ENCODE measurements around the gene ARID2.

Gene ARID2

DNA sequence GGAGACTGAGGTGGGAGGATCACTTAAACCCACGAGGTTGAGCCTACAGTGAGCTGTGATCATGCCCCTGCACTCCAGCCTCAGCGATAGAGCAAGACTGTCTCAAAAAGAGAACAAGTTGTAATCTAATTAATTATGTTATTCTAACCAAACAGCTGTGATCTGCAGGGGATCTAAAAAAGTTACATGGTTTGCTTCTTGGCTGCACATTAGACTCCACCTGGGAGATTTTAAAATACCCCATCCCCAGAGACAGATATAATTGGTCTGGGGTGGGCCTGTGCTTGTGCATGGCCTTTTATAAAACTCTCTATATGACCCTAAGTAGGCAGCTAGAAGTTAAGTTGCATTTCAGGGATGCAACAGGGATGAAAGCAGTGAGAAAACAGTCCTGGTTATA, 184.1 kb downstream of the ARID2 start:
- H3K9ac ChIP-seq (ENCODE audit: low read length) = no peak overlapping the region
- H3K36me3 ChIP-seq (ENCODE audit: insufficient read depth, low read length) = peaks cover 6% of the 10 kb centered on the region
- H3K4me3 ChIP-seq (ENCODE audit: low read depth, low read length, poor library complexity, severe bottlenecking) = no peak overlapping the region
- no peaks in the 10 kb centered on the region for H4K20me1 ChIP-seq (ENCODE audit: insufficient read depth, low read length)
- H3K9me2 ChIP-seq (ENCODE audit: low read depth, low read length) = no peaks in the 10 kb centered on the region
- H3K27ac ChIP-seq (ENCODE audit: low read depth, low read length, poor library complexity, severe bottlenecking) = no peak overlapping the region
- no peak overlapping the region for H3K4me2 ChIP-seq (ENCODE audit: low read length)
- no peaks in the 10 kb centered on the region for H3K4me1 ChIP-seq (ENCODE audit: insufficient read depth, low read length, severe bottlenecking)
- H3K9me3 ChIP-seq (ENCODE audit: low read length) = no peaks in the 10 kb centered on the region
- H3K27me3 ChIP-seq (ENCODE audit: insufficient read depth, low read length) = no peaks in the 10 kb centered on the region
- no peaks in the 10 kb centered on the region for H3F3A ChIP-seq (ENCODE audit: insufficient read depth, low read length)
- H2AFZ ChIP-seq (ENCODE audit: low read length) = no peak overlapping the region
- H3K79me2 ChIP-seq (ENCODE audit: insufficient read depth, low read length) = no peaks in the 10 kb centered on the region
- no peak for TF ChIP-seq EZH2 (IDR thresholded peaks at IDR 0.05; ENCODE audit: borderline replicate concordance, low read length)
- TF ChIP-seq, protein P1, sequence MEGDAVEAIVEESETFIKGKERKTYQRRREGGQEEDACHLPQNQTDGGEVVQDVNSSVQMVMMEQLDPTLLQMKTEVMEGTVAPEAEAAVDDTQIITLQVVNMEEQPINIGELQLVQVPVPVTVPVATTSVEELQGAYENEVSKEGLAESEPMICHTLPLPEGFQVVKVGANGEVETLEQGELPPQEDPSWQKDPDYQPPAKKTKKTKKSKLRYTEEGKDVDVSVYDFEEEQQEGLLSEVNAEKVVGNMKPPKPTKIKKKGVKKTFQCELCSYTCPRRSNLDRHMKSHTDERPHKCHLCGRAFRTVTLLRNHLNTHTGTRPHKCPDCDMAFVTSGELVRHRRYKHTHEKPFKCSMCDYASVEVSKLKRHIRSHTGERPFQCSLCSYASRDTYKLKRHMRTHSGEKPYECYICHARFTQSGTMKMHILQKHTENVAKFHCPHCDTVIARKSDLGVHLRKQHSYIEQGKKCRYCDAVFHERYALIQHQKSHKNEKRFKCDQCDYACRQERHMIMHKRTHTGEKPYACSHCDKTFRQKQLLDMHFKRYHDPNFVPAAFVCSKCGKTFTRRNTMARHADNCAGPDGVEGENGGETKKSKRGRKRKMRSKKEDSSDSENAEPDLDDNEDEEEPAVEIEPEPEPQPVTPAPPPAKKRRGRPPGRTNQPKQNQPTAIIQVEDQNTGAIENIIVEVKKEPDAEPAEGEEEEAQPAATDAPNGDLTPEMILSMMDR (IDR thresholded peaks at IDR 0.05; ENCODE audit: low read length) = no peak

DNA sequence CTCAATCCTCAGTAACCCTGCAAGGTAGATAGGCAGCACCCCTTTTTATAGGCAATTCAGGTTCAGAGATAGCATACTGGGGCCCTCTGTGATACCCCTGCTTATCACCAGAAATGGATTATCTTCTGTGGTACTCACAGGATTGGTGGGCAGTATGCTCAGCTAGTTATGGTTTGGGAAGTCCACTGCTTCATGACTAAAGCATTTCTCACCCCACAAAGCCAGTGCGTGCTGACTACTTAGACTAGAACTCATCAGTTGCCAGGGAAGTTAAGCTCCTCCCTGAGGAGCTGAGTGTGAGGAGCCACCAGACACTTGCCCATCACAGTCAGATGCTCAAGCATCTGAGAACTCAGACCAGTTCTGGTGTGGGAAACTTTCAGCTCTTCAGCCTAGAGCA, 184.6 kb downstream of the ARID2 start:
- TF ChIP-seq, protein P1 (IDR thresholded peaks at IDR 0.05; ENCODE audit: low read length) = no peak
- no peak for TF ChIP-seq EZH2 (IDR thresholded peaks at IDR 0.05; ENCODE audit: borderline replicate concordance, low read length)
- Histone ChIP-seq H3K79me2 (ENCODE audit: insufficient read depth, low read length) (no peaks in the 10 kb centered on the region), H3K36me3 (ENCODE audit: insufficient read depth, low read length) (peaks cover 9% of the 10 kb centered on the region), H3F3A (ENCODE audit: insufficient read depth, low read length) (no peaks in the 10 kb centered on the region), H2AFZ (ENCODE audit: low read length) (no peak overlapping the region), H3K9me2 (ENCODE audit: low read depth, low read length) (no peaks in the 10 kb centered on the region), H3K4me2 (ENCODE audit: low read length) (no peak overlapping the region), H4K20me1 (ENCODE audit: insufficient read depth, low read length) (no peaks in the 10 kb centered on the region), H3K9ac (ENCODE audit: low read length) (no peak overlapping the region), H3K9me3 (ENCODE audit: low read length) (no peaks in the 10 kb centered on the region), H3K4me3 (ENCODE audit: low read depth, low read length, poor library complexity, severe bottlenecking) (no peak overlapping the region), H3K27ac (ENCODE audit: low read depth, low read length, poor library complexity, severe bottlenecking) (no peak overlapping the region), H3K4me1 (ENCODE audit: insufficient read depth, low read length, severe bottlenecking) (no peaks in the 10 kb centered on the region), H3K27me3 (ENCODE audit: insufficient read depth, low read length) (no peaks in the 10 kb centered on the region)

DNA sequence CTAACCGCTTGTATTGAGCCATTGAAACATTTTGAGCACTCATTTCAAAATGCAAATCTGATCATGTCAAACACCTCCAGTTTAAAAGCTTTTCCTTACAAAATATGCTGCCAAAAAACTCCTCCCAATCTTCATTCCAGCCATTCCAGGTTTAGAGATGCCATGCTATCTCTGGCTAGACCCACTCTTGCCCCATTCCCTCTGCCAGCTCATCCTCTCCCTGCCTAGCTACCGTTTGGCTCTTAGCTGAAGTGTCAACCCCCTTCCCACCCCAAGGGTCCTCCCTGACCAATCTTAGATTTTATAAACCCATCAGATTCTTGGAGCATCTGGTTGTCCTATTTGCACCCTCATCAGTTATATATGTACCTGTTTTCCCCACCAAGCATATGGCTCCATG, 185.9 kb downstream of the ARID2 start:
- TF ChIP-seq, protein P1 (IDR thresholded peaks at IDR 0.05; ENCODE audit: low read length) = no peak
- no peak for TF ChIP-seq EZH2 (IDR thresholded peaks at IDR 0.05; ENCODE audit: borderline replicate concordance, low read length)
- Histone ChIP-seq H3K36me3 (ENCODE audit: insufficient read depth, low read length) (peaks cover 22% of the 10 kb centered on the region), H3F3A (ENCODE audit: insufficient read depth, low read length) (no peaks in the 10 kb centered on the region)

More for the DNA sequence above, 185.9 kb downstream of the ARID2 start:
- Histone ChIP-seq H3K79me2 (ENCODE audit: insufficient read depth, low read length) (no peaks in the 10 kb centered on the region), H3K9ac (ENCODE audit: low read length) (no peak overlapping the region), H3K9me3 (ENCODE audit: low read length) (no peaks in the 10 kb centered on the region), H3K4me2 (ENCODE audit: low read length) (no peak overlapping the region), H3K27me3 (ENCODE audit: insufficient read depth, low read length) (no peaks in the 10 kb centered on the region), H3K4me3 (ENCODE audit: low read depth, low read length, poor library complexity, severe bottlenecking) (no peak overlapping the region), H2AFZ (ENCODE audit: low read length) (no peak overlapping the region), H3K27ac (ENCODE audit: low read depth, low read length, poor library complexity, severe bottlenecking) (no peak overlapping the region), H3K4me1 (ENCODE audit: insufficient read depth, low read length, severe bottlenecking) (no peaks in the 10 kb centered on the region), H3K9me2 (ENCODE audit: low read depth, low read length) (no peaks in the 10 kb centered on the region), H4K20me1 (ENCODE audit: insufficient read depth, low read length) (no peaks in the 10 kb centered on the region)

Measured in OCI-LY1 (cell line).